GM06990 (cell line): ENCODE measurements around the gene ABCC12.

Source experiments
- DNase-seq: peaks from one replicate; pipeline ENCODE4 v3.0.0-alpha.2; 2011; ENCODE audit not compliant: insufficient read length; ENCODE audit errors: extremely low read depth
- H3K27me3 ChIP-seq: replicated peaks from 2 replicates; pipeline ENCODE4 v1.6.0; 2011; ENCODE audit warnings: low read length; ENCODE audit not compliant: control insufficient read depth, insufficient read depth
- H3K36me3 ChIP-seq: 2 replicates; pipeline ENCODE4 v1.5.1; 2011; ENCODE audit warnings: low read length; ENCODE audit not compliant: control insufficient read depth, insufficient read depth
- H3K4me3 ChIP-seq: replicated peaks from 2 replicates; pipeline ENCODE4 v1.5.1; 2011; ENCODE audit warnings: low read depth, mild to moderate bottlenecking, control low read depth, low read length
- TF ChIP-seq, protein P1 (sequence below): IDR thresholded peaks from 2 replicates; pipeline ENCODE4 v1.5.1; 2011; ENCODE audit warnings: low read length, control low read depth, mild to moderate bottlenecking, inconsistent platforms; ENCODE audit not compliant: insufficient read depth, poor library complexity, severe bottlenecking

The ABCC12 gene

DNA sequence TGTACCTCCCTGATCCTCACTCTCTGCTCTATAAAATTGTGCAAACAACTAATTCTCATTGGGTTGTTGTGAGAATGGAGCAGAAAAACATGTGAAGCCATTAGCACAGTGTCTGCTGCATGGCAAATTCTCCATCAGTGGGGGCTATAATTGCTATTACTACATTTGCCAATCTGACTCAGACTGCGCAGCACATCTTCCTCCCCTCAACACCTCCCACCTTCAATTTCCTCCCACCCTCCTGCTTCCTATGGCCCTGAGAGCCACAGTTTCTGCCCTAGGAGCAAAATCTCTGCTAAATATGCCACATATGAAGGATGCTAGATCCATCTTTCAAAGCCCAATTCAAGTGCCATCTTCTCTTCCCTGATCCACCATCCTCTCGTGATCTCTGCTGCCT is 37.0 kb downstream of the ABCC12 start:
- Histone ChIP-seq H3K27me3 (no peaks in the 10 kb centered on the region), H3K36me3 (no peaks in the 10 kb centered on the region), H3K4me3 (no peak overlapping the region)
- TF ChIP-seq, protein P1, sequence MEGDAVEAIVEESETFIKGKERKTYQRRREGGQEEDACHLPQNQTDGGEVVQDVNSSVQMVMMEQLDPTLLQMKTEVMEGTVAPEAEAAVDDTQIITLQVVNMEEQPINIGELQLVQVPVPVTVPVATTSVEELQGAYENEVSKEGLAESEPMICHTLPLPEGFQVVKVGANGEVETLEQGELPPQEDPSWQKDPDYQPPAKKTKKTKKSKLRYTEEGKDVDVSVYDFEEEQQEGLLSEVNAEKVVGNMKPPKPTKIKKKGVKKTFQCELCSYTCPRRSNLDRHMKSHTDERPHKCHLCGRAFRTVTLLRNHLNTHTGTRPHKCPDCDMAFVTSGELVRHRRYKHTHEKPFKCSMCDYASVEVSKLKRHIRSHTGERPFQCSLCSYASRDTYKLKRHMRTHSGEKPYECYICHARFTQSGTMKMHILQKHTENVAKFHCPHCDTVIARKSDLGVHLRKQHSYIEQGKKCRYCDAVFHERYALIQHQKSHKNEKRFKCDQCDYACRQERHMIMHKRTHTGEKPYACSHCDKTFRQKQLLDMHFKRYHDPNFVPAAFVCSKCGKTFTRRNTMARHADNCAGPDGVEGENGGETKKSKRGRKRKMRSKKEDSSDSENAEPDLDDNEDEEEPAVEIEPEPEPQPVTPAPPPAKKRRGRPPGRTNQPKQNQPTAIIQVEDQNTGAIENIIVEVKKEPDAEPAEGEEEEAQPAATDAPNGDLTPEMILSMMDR = no peak
- DNase-seq = no peak

DNA sequence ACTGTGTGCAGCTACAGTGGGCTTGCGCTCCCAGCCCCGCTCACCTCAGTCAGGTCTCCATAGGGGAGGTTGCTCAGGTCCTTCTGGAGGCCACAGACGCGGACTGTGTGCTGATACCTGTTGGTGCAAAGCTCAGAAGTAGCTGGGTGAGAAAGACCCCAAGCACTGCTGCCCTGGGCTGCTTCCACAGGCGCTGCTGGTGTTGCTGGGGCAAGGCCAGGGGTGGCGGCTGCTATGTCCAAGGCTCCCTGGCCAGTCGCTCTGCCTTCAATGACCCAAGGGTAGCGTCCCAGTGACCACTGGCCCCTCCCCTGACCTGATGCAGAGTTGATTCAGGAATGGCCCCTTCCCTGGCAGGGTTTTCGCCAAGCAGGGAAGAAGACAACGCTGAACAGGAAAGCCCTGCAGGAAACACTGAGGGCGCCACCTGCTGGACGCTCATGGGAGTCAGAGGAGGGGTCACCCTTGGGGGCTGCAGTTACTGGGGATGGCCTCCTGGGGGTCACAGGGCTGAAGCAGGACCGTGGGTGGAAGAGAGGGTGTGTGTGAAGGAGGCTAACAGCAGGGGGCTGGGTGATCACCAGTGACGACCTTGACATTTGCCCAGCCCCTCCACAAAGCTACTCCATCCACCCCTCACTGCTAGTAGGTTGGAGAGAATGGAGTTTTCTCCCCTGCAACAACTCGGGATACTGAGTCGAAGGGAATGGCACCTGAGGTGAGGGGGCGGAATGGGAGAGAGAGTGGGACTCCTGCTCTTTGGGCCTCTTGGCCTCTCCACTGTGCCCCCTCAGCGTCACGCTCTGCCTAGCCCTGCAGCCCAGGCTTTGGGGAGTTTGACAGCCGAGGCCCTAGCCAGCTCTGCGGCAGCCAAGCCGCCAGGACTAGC is 38.3 kb downstream of the ABCC12 start:
- TF ChIP-seq, protein P1 = peak; percentile 92
- no peaks in the 10 kb centered on the region for H3K36me3 ChIP-seq
- peak; percentile 65 for DNase-seq
- no peaks in the 10 kb centered on the region for H3K27me3 ChIP-seq
- H3K4me3 ChIP-seq = no peak overlapping the region

DNA sequence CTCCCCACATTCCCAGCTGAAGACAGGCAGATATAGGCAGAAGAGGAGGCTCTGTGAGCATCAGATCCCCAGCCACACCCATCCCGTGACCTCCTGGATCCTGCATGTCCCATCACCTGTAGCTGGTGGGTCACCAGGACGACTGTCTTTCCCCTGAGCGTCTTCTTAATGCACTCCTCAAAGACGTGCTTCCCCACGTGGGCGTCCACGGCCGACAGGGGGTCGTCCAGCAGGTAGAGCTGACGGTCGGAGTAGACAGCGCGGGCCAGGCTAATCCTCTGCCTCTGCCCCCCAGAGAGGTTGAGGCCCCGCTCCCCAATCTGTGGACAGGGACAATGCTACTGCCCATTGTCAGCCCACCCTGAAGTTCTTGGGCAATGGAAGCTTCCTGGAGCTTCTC is 40.5 kb downstream of the ABCC12 start:
- Histone ChIP-seq H3K36me3 (no peaks in the 10 kb centered on the region), H3K27me3 (no peaks in the 10 kb centered on the region), H3K4me3 (no peak overlapping the region)
- TF ChIP-seq, protein P1 = no peak
- no peak for DNase-seq

- H3K36me3 ChIP-seq = no peaks in the 10 kb centered on the region
Observed at GRCh38 chr16:48114410-48114809, 41.4 kb downstream of the ABCC12 start.

GRCh38 chr16:48113471-48113870 is 42.3 kb downstream of the ABCC12 start:
- DNase-seq = no peak

More at GRCh38 chr16:48114410-48114809, 41.4 kb downstream of the ABCC12 start:
- TF ChIP-seq, protein P1 = no peak
- no peak for DNase-seq
- Histone ChIP-seq H3K4me3 (no peak overlapping the region), H3K27me3 (no peaks in the 10 kb centered on the region)

More at GRCh38 chr16:48113471-48113870, 42.3 kb downstream of the ABCC12 start:
- TF ChIP-seq, protein P1 = peak; percentile 30
- Histone ChIP-seq H3K4me3 (no peak overlapping the region), H3K36me3 (no peaks in the 10 kb centered on the region), H3K27me3 (no peaks in the 10 kb centered on the region)
